ENCODE results near the gene RESP18.
A peak's percentile ranks its signal among the peaks of the same experiment; 100 is the strongest.

RESP18 gene

DNA sequence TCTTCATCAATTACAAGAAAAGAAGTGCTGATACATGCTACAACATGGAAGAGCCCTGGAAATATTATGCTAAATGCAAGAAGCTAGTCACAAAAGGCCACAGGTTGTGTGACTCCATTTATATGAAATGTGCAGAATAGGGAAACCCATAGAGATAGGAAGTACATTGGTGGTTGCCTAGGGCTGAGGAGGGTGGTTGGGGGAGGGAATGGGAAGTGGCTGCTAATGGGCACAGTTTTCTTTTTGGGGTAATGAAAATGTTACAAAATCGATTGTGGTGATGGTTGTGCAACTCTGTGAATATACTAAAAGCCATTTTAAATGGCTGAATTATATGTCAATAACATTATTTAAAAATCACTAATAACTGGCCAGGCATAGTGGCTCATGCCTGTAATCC, 24.3 kb upstream of the RESP18 start:
- H3K4me2 ChIP-seq: no peak overlapping the region
- no peaks in the 10 kb centered on the region for H4K20me1 ChIP-seq
- H3K36me3 ChIP-seq: no peaks in the 10 kb centered on the region
- no peak for TF ChIP-seq Cebpa-rat (IDR thresholded peaks at IDR 0.05)
- H3K4me1 ChIP-seq: no peaks in the 10 kb centered on the region
- H3K27me3 ChIP-seq: no peaks in the 10 kb centered on the region
- H3K9ac ChIP-seq: no peak overlapping the region
- H3K4me3 ChIP-seq: no peak overlapping the region
- H3K27ac ChIP-seq: no peak overlapping the region
- H3K9me3 ChIP-seq: no peaks in the 10 kb centered on the region

DNA sequence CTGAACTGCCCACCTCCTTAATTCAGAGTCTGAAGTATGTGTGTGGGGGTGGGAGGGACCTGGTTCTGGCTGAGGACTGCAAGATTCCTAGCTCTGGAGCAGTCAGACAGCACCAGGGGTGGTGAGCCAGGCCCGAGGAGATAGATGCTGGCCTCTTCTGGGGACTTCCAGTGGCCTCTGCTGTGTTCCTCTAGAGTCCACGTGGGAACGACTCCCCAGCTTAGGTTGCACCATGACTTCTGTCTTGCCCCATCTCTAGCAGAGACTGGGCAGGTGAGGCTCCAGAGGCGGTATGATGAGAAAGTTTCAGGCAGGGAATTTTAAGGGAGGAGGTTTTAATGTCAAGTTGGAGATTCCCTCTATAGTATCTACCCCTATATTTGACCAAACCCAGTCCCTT, 22.0 kb upstream of the RESP18 start:
- Histone ChIP-seq H3K4me1 (no peaks in the 10 kb centered on the region), H3K9me3 (no peaks in the 10 kb centered on the region), H3K27me3 (no peaks in the 10 kb centered on the region)

GRCh38 chr2:219353129-219353528, 20.6 kb upstream of the RESP18 start:
- no peaks in the 10 kb centered on the region for H3K9me3 ChIP-seq
- no peak overlapping the region for H3K27ac ChIP-seq
- no peaks in the 10 kb centered on the region for H4K20me1 ChIP-seq
- H3K36me3 ChIP-seq: no peaks in the 10 kb centered on the region
- no peak for TF ChIP-seq Cebpa-rat (IDR thresholded peaks at IDR 0.05)
- no peak overlapping the region for H3K4me3 ChIP-seq
- no peak overlapping the region for H3K4me2 ChIP-seq
- no peak overlapping the region for H3K9ac ChIP-seq
- no peaks in the 10 kb centered on the region for H3K27me3 ChIP-seq
- H3K4me1 ChIP-seq: no peaks in the 10 kb centered on the region

More for the DNA sequence above, 22.0 kb upstream of the RESP18 start:
- Histone ChIP-seq H3K4me3 (no peak overlapping the region), H3K4me2 (no peak overlapping the region), H3K9ac (no peak overlapping the region), H4K20me1 (no peaks in the 10 kb centered on the region), H3K36me3 (no peaks in the 10 kb centered on the region), H3K27ac (no peak overlapping the region)
- no peak for TF ChIP-seq Cebpa-rat (IDR thresholded peaks at IDR 0.05)

GRCh38 chr2:219352448-219353023, 20.0 kb upstream of the RESP18 start:
- TF ChIP-seq Cebpa-rat (IDR thresholded peaks at IDR 0.05): no peak
- Histone ChIP-seq H3K4me3 (no peak overlapping the region), H3K4me2 (no peak overlapping the region), H3K27me3 (no peaks in the 10 kb centered on the region), H3K9ac (no peak overlapping the region), H3K4me1 (no peaks in the 10 kb centered on the region), H3K27ac (no peak overlapping the region), H3K9me3 (no peaks in the 10 kb centered on the region), H3K36me3 (no peaks in the 10 kb centered on the region), H4K20me1 (no peaks in the 10 kb centered on the region)

GRCh38 chr2:219350710-219351221, 18.2 kb upstream of the RESP18 start:
- Histone ChIP-seq H3K9ac (no peak overlapping the region), H3K27me3 (no peaks in the 10 kb centered on the region), H3K36me3 (no peaks in the 10 kb centered on the region), H3K4me3 (no peak overlapping the region), H3K27ac (no peak overlapping the region), H3K4me2 (no peak overlapping the region), H3K4me1 (no peaks in the 10 kb centered on the region), H4K20me1 (no peaks in the 10 kb centered on the region), H3K9me3 (no peaks in the 10 kb centered on the region)
- TF ChIP-seq Cebpa-rat (IDR thresholded peaks at IDR 0.05): no peak

DNA sequence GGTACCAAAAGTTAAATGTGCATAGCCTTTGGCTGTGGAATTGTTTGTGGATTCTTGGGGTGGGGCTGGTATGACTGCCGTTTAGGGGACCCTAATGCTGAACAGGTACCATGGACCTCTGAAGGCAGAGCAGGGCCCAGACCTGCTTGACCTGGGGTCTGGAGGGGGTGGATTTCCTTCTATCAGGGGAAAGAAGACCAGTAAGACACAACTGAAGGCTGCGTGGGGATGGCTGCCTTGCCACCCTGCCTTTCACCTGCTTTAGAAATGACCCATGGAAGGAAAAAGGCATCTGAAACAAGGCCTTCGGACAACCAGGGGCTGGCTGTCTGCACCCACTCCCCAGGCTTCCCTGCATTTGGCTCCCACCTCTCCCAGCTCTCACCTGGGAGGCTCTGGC, 17.7 kb upstream of the RESP18 start:
- no peak overlapping the region for H3K4me3 ChIP-seq
- peaks cover 1% of the 10 kb centered on the region for H3K4me1 ChIP-seq
- no peaks in the 10 kb centered on the region for H3K27me3 ChIP-seq
- H3K27ac ChIP-seq: no peak overlapping the region
- no peaks in the 10 kb centered on the region for H3K9me3 ChIP-seq
- H3K36me3 ChIP-seq: no peaks in the 10 kb centered on the region
- no peak overlapping the region for H3K9ac ChIP-seq
- H4K20me1 ChIP-seq: no peaks in the 10 kb centered on the region
- TF ChIP-seq Cebpa-rat (IDR thresholded peaks at IDR 0.05): no peak
- no peak overlapping the region for H3K4me2 ChIP-seq

DNA sequence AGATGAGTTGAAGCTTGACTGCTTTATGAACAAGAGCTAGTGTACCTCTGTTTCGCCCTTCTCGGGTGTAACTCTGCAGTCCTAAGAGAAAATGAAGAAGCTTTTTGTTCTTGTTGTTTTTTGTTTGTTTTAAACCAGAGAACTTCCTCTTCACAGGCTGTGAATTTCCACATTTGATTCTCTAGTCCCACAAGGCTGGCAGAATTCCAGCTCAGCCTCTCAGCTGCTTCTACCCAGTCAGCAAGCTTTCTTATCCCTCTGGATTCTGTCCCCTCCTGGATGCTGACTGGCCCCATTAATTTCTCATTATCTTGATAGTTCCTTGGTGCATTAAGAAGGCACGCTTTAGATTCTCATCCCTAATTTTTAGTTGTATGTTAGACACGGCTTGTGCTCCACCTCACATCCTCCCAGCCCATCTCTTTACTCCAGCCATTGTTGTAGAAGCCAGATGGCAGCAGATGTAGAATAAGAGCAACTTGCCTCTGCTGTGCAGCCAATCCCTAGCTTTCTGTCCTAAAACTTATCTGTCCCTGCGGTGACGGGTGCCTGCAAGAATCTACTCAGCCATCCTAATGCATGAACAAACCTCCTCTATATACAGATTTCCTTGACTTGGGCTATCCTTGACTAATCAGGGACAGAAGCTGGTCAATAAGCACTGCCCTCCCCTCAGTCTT, 12.3 kb upstream of the RESP18 start:
- TF ChIP-seq Cebpa-rat (IDR thresholded peaks at IDR 0.05): no peak
- Histone ChIP-seq H3K27ac (no peak overlapping the region), H3K36me3 (no peaks in the 10 kb centered on the region), H3K9ac (no peak overlapping the region), H3K9me3 (no peaks in the 10 kb centered on the region), H3K4me1 (peaks cover 12% of the 10 kb centered on the region), H3K27me3 (no peaks in the 10 kb centered on the region), H3K4me3 (no peak overlapping the region), H3K4me2 (peak overlapping the region; percentile 43), H4K20me1 (no peaks in the 10 kb centered on the region)

GRCh38 chr2:219335373-219335786, 2.8 kb upstream of the RESP18 start:
- no peaks in the 10 kb centered on the region for H3K9me3 ChIP-seq
- no peaks in the 10 kb centered on the region for H3K4me1 ChIP-seq
- TF ChIP-seq Cebpa-rat (IDR thresholded peaks at IDR 0.05): no peak
- H3K4me3 ChIP-seq: no peak overlapping the region
- no peaks in the 10 kb centered on the region for H3K27me3 ChIP-seq
- H4K20me1 ChIP-seq: no peaks in the 10 kb centered on the region
- no peaks in the 10 kb centered on the region for H3K36me3 ChIP-seq
- H3K4me2 ChIP-seq: no peak overlapping the region
- H3K9ac ChIP-seq: no peak overlapping the region
- H3K27ac ChIP-seq: no peak overlapping the region

DNA sequence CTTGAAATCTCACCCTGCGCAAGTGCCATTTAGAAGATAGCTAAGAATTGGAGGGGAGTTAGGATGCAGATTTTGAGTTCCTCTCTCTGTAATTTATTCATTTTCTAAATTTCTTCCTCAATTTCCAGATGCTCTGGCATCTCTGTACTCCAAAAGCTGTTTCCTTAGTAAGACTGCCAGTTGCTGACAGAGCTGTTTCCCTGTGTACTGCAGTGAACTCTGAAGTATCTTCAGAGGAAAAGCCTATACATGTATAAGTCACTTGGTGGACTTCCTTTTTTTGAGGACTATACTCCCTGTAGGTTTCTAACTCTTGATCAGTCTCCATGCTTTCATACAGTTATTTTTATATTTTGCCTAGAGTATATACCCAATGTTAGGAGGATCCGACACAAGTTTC, 1.5 kb upstream of the RESP18 start:
- H3K9me3 ChIP-seq: no peaks in the 10 kb centered on the region
- H3K4me1 ChIP-seq: no peaks in the 10 kb centered on the region
- no peak overlapping the region for H3K4me2 ChIP-seq
- H3K27ac ChIP-seq: no peak overlapping the region
- H3K36me3 ChIP-seq: no peaks in the 10 kb centered on the region
- no peaks in the 10 kb centered on the region for H3K27me3 ChIP-seq
- H4K20me1 ChIP-seq: no peaks in the 10 kb centered on the region
- no peak overlapping the region for H3K9ac ChIP-seq
- no peak for TF ChIP-seq Cebpa-rat (IDR thresholded peaks at IDR 0.05)
- H3K4me3 ChIP-seq: no peak overlapping the region

DNA sequence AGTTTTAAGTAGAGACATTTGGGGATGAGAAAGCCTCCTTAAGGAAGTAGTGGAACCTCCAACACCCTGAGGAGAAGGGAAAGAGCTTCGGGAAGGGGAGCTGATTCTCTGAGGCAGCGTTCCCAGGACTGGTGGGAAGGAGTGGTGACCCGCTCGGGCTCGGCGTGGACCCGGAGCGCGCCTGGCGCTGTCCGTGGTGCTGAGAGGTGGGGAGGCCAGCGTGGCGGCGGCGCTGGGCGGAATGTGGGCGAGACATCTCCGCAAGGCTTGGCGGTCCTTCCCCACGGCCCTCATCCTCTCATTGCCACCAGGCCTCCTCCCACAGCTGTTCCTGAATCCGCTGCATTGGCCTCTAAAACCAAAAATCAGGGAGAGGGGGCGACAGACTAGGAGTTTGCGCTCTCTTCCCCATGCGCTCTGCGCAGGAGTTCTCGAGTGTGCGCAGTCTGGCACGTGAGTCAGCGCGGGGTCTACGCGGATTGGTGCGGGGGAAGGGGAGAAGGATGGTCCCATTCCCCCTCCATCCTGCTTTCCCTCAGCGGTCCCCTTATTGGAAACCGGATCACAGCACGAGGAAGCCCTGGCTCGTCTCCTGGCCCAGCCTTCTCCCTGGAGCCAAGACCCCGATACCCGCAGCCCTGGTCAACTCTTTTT, 857 bp downstream of the RESP18 start:
- H3K36me3 ChIP-seq: no peaks in the 10 kb centered on the region
- no peak for TF ChIP-seq Cebpa-rat (IDR thresholded peaks at IDR 0.05)
- H4K20me1 ChIP-seq: no peaks in the 10 kb centered on the region
- no peaks in the 10 kb centered on the region for H3K4me1 ChIP-seq
- H3K27ac ChIP-seq: no peak overlapping the region
- no peak overlapping the region for H3K4me2 ChIP-seq
- H3K4me3 ChIP-seq: no peak overlapping the region
- H3K27me3 ChIP-seq: no peaks in the 10 kb centered on the region
- H3K9ac ChIP-seq: no peak overlapping the region
- H3K9me3 ChIP-seq: no peaks in the 10 kb centered on the region
